PC-9 (cell line): Measurements from ENCODE around the gene EP400. TPM values are rescaled to one million over a fixed set of nuclear protein-coding genes. Genes with fewer than 3 reads are reported as not detected.

Source experiments
- BruUV-seq: library from RNA; stranded (reverse); fragments of 400-500 nt; replicated peaks from 2 replicates; lab custom pipeline; 2021; lab: Mats Ljungman, UMichigan
- CTCF ChIA-PET: fragments of 300-600 bp; sonication (Branson Sonifier 250); formaldehyde crosslinking; loops from one replicate; lab custom pipeline; 2022; ENCODE audit warnings: antibody characterized with exemption; lab: Charles Lee
- POLR2A ChIA-PET: fragments of 300-600 bp; sonication (Branson Sonifier 250); formaldehyde crosslinking; loops from one replicate; lab custom pipeline; 2022; ENCODE audit warnings: antibody characterized with exemption; ENCODE audit not compliant: unreplicated experiment; lab: Charles Lee
- DNase-seq, 2 experiments: peaks; one replicate each; pipeline versions ENCODE4 v3.0.0 to v3.0.0-alpha.2; 2015 to 2022; ENCODE audit warnings: mixed read lengths in 1 of 2
- H2AFZ ChIP-seq: fragments of 200-600 bp; sonication (generic); 2 replicates; pipeline ENCODE4 v1.8.1; 2017; ENCODE audit warnings: antibody characterized with exemption
- H3F3A ChIP-seq: fragments of 200-600 bp; sonication (generic); 2 replicates; pipeline ENCODE4 v1.8.1; 2017; ENCODE audit warnings: antibody characterized with exemption, mild to moderate bottlenecking, low read depth; ENCODE audit not compliant: insufficient read depth
- H3K27ac ChIP-seq: fragments of 200-600 bp; sonication (generic); 2 replicates; pipeline ENCODE4 v1.6.1; 2016; ENCODE audit warnings: mixed run types
- H3K27me3 ChIP-seq: fragments of 200-600 bp; sonication (generic); 2 replicates; pipeline ENCODE4 v1.6.1; 2016; ENCODE audit warnings: low read depth, mixed run types; ENCODE audit not compliant: insufficient read depth
- H3K36me3 ChIP-seq: fragments of 200-600 bp; sonication (generic); 2 replicates; pipeline ENCODE4 v1.6.1; 2016; ENCODE audit warnings: low read depth, mixed run types
- H3K4me1 ChIP-seq: fragments of 200-600 bp; sonication (generic); replicated peaks from 2 replicates; pipeline ENCODE4 v1.6.1; 2016; ENCODE audit warnings: mixed run types; ENCODE audit not compliant: insufficient read depth
- H3K4me2 ChIP-seq: fragments of 200-600 bp; sonication (generic); 2 replicates; pipeline ENCODE4 v1.6.1; 2017; ENCODE audit warnings: mixed run types
- H3K4me3 ChIP-seq: fragments of 200-600 bp; sonication (generic); 2 replicates; pipeline ENCODE4 v1.6.1; 2016; ENCODE audit warnings: mixed run types
- H3K79me2 ChIP-seq: fragments of 200-600 bp; sonication (generic); 2 replicates; pipeline ENCODE4 v1.6.1; 2017; ENCODE audit warnings: low read depth, mixed run types
- H3K9me2 ChIP-seq: fragments of 200-600 bp; sonication (generic); 2 replicates; pipeline ENCODE4 v1.8.1; 2017; ENCODE audit warnings: mild to moderate bottlenecking; ENCODE audit not compliant: insufficient read depth
- H3K9me3 ChIP-seq: fragments of 200-600 bp; sonication (generic); 2 replicates; pipeline ENCODE4 v1.8.1; 2016; ENCODE audit warnings: low read depth; ENCODE audit not compliant: insufficient read depth
- H4K20me1 ChIP-seq: fragments of 200-600 bp; sonication (generic); 2 replicates; pipeline ENCODE4 v1.8.1; 2017; ENCODE audit not compliant: insufficient read depth
- CTCF ChIP-seq: fragments of 200-600 bp; sonication (generic); conservative IDR thresholded peaks from 2 replicates; pipeline ENCODE4 v1.6.1; 2017; ENCODE audit warnings: mixed run types, antibody characterized with exemption, mild to moderate bottlenecking, moderate library complexity
- EZH2 ChIP-seq: fragments of 200-600 bp; sonication (generic); IDR thresholded peaks from 2 replicates; pipeline ENCODE4 v1.8.0; 2017; ENCODE audit warnings: antibody characterized with exemption, low read depth
- intact Hi-C: fragments of 100-400 bp; cut with micrococcal nuclease; formaldehyde crosslinking; loops from one replicate; pipeline ENCODE4 v1.10.0; 2022; ENCODE audit not compliant: unreplicated experiment
- total RNA-seq: library from RNA; stranded (reverse); gene quantifications from 2 replicates; pipeline ENCODE4 v1.2.3, GENCODE V29; 2021

The EP400 gene
- total RNA-seq, 1 experiment from 2014 or later, result 50.3 TPM

- Histone ChIP-seq H3K4me1 (no peaks in the 10 kb centered on the region), H3K4me2 (no peak overlapping the region), H3K9me3 (no peaks in the 10 kb centered on the region), H3K36me3 (peaks cover 8% of the 10 kb centered on the region), H3K27me3 (no peaks in the 10 kb centered on the region), H3K4me3 (no peak overlapping the region), H2AFZ (no peak overlapping the region), H3K79me2 (no peaks in the 10 kb centered on the region), H3K9me2 (no peaks in the 10 kb centered on the region), H4K20me1 (peaks cover 9% of the 10 kb centered on the region), H3F3A (no peaks in the 10 kb centered on the region), H3K27ac (no peak overlapping the region)
- POLR2A ChIA-PET, result no interaction called here
- CTCF ChIA-PET, result no interaction called here
- intact Hi-C loops, result loop anchor here (2.0 kb wide), 1 partner anchor 17 kb away; no protein-coding TSS in a partner anchor
- no TSS peak for BruUV-seq
- no peak for DNase-seq
- TF ChIP-seq EZH2, result no peak
- TF ChIP-seq CTCF, result no peak
These were observed 36.1 kb upstream of the EP400 start for GRCh38 chr12:131913666-131914065.

- intact Hi-C loops, result no loop called here
- Histone ChIP-seq H4K20me1 (peaks cover 9% of the 10 kb centered on the region), H3K36me3 (peaks cover 8% of the 10 kb centered on the region), H3K27me3 (no peaks in the 10 kb centered on the region), H3K9me2 (no peaks in the 10 kb centered on the region), H3K4me1 (no peaks in the 10 kb centered on the region), H3K9me3 (no peaks in the 10 kb centered on the region), H3F3A (no peaks in the 10 kb centered on the region), H3K4me2 (no peak overlapping the region), H3K79me2 (no peaks in the 10 kb centered on the region), H2AFZ (no peak overlapping the region), H3K4me3 (no peak overlapping the region), H3K27ac (no peak overlapping the region)
- ChIA-PET POLR2A (no interaction called here), CTCF (no interaction called here)
- BruUV-seq, result no TSS peak
- no peak for TF ChIP-seq EZH2
- no peak for TF ChIP-seq CTCF
- no peak for DNase-seq
These were observed 35.5 kb upstream of the EP400 start for GRCh38 chr12:131914179-131914702.

- ChIA-PET CTCF (no interaction called here), POLR2A (no interaction called here)
- BruUV-seq, result no TSS peak
- peaks cover 9% of the 10 kb centered on the region for H4K20me1 ChIP-seq
- H2AFZ ChIP-seq, result no peak overlapping the region
- H3K4me2 ChIP-seq, result no peak overlapping the region
- no peaks in the 10 kb centered on the region for H3K27me3 ChIP-seq
- no peaks in the 10 kb centered on the region for H3K4me1 ChIP-seq
- H3K79me2 ChIP-seq, result no peaks in the 10 kb centered on the region
- no peaks in the 10 kb centered on the region for H3K9me3 ChIP-seq
- intact Hi-C loops, result no loop called here
- no peaks in the 10 kb centered on the region for H3F3A ChIP-seq
- no peak for DNase-seq
- TF ChIP-seq CTCF, result no peak
- TF ChIP-seq EZH2, result no peak
- no peak overlapping the region for H3K27ac ChIP-seq
- H3K36me3 ChIP-seq, result peaks cover 8% of the 10 kb centered on the region
- H3K4me3 ChIP-seq, result no peak overlapping the region
- H3K9me2 ChIP-seq, result no peaks in the 10 kb centered on the region
These were observed 34.6 kb upstream of the EP400 start for GRCh38 chr12:131915000-131915689.
